Breast epithelium (tissue), 3 donors: ENCODE data around the gene HOXB9.

ENCODE experiments used
- POLR2A ChIP-seq: fragments of 450-650 bp; IDR thresholded peaks from one replicate; pipeline ENCODE4 v1.6.1; 2016; ENCODE audit warnings: antibody characterized with exemption, mild to moderate bottlenecking, moderate library complexity
- POLR2AphosphoS5 ChIP-seq, 3 donors: sonication (generic); formaldehyde crosslinking; IDR thresholded peaks; one replicate each; pipeline ENCODE4 v1.6.1; 2017; ENCODE audit warnings: antibody characterized with exemption in 3 of 3
- TF ChIP-seq, protein P1 (sequence below), 3 donors: fragments of 450-650 bp; IDR thresholded peaks; one replicate each; pipeline ENCODE4 v1.5.1; 2016 to 2017; ENCODE audit warnings: antibody characterized with exemption in 3 of 3, mild to moderate bottlenecking in 3 of 3, moderate library complexity in 3 of 3

DNA sequence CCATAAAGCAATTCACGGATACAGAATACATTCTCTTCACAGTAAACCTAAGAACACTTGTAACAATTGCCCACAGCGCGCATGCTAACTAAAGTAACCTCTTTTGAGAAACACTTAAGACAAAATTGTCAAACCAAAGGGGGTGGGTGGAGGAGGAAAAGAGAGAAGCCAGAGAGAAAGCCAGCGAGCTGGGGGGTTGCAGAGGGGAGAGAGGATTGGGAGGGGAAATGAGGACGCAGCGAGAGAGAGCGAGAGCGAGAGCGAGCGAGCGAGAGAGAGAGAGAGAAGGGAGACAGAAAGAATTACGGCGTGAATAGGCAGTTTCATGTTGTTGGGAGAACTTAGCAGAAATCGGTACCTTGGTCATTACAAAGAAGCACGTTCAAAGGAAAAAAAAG, 13.7 kb downstream of the HOXB9 start:
- no peak for TF ChIP-seq POLR2AphosphoS5 (IDR thresholded peaks at IDR 0.05)
- TF ChIP-seq, protein P1, sequence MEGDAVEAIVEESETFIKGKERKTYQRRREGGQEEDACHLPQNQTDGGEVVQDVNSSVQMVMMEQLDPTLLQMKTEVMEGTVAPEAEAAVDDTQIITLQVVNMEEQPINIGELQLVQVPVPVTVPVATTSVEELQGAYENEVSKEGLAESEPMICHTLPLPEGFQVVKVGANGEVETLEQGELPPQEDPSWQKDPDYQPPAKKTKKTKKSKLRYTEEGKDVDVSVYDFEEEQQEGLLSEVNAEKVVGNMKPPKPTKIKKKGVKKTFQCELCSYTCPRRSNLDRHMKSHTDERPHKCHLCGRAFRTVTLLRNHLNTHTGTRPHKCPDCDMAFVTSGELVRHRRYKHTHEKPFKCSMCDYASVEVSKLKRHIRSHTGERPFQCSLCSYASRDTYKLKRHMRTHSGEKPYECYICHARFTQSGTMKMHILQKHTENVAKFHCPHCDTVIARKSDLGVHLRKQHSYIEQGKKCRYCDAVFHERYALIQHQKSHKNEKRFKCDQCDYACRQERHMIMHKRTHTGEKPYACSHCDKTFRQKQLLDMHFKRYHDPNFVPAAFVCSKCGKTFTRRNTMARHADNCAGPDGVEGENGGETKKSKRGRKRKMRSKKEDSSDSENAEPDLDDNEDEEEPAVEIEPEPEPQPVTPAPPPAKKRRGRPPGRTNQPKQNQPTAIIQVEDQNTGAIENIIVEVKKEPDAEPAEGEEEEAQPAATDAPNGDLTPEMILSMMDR (IDR thresholded peaks at IDR 0.05) = no peak
- no peak for TF ChIP-seq POLR2A
